GM18868 (cell line): ENCODE measurements around the gene PTPN2.

Source experiments
- ATAC-seq: cut with Tn5 transposase; IDR thresholded peaks from one replicate; pipeline ENCODE4 v1.9.1; 2021; ENCODE audit warnings: mild to moderate bottlenecking, moderate library complexity; ENCODE audit not compliant: unreplicated experiment

The PTPN2 gene

GRCh38 chr18:12828116-12829051 lies 55.7 kb downstream of the PTPN2 start:
- no peak for ATAC-seq

DNA sequence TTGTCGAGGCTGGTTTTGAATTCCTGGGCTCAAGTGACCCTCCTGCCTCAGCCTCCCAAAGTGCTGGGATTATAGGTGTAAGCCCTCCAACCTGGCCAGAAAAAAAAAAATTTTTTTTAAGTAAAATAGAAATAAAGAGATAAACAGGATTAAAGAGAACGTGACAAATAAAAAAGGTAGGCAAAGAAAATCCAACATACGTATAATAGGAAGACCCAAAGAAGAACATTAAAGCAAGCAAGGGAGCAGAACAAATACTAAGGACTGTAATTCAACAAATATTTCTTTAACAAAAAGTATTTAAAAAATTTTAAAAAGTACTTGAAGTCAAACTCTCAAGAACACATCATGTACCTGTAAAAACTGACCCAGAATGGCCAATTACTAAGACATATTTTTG lies 56.4 kb downstream of the PTPN2 start:
- no peak for ATAC-seq

DNA sequence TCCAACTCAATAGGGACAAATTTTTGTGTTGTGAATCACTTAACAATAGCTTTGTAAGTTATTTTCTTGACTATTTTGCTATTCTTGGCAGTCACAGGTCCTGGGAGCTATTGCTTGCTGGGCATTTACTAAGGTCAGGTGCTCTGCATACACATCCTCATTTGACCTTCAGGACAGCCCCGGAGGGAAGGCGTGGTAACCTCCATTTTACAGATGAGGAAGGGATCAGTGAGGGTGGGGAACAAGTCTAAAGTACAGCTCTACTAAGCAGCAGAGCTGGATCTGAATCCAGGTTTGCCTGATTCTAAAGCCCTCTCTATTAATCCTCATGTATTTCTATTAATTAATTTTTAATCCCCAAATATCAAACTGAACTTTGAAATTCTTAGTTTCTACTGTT lies 58.8 kb downstream of the PTPN2 start:
- no peak for ATAC-seq

- ATAC-seq: no peak
Observed at GRCh38 chr18:12823892-12824291, 60.1 kb downstream of the PTPN2 start.

DNA sequence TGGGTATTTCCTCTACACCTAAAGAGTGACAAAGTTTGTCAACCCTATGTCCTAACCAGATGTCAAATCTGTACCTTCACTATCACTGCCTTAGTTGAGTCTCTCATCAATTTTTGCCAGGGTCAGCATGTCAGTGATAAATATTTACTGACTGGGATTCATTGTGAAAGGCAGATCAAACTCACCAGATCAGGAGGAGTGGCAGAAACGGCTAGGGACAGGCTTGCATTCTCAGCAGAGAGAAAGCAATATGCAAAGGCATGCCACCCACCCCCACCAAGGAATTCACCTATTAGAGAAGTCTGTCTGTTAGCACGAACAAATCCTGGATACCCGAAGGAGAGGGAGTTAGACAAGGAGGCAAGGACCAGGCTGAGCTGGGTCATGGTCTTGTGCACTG lies 62.6 kb downstream of the PTPN2 start:
- ATAC-seq: no peak

- no peak for ATAC-seq
Observed at GRCh38 chr18:12820506-12820905, 63.5 kb downstream of the PTPN2 start.

DNA sequence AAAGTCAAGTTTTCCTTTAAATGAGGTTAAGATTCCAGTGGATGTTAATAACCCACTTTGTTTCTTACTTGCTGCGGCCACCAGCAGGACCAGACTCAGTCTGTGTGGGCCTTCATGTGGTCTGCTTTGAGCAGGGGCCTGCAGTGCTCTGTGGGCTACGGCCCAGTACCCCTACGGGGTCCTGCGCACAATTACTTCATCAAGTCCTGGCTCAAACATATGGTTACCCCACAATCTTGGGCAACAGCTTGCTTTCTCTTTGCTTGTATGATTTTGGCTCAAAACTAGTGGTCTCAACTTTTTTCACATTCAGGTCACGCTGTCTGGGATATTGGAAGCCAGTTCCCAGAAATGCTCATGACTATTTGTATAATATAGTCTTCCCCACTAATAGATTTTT lies 64.2 kb downstream of the PTPN2 start:
- no peak for ATAC-seq

- peak; percentile 78 for ATAC-seq
Observed at GRCh38 chr18:12819322-12819721, 64.7 kb downstream of the PTPN2 start.

DNA sequence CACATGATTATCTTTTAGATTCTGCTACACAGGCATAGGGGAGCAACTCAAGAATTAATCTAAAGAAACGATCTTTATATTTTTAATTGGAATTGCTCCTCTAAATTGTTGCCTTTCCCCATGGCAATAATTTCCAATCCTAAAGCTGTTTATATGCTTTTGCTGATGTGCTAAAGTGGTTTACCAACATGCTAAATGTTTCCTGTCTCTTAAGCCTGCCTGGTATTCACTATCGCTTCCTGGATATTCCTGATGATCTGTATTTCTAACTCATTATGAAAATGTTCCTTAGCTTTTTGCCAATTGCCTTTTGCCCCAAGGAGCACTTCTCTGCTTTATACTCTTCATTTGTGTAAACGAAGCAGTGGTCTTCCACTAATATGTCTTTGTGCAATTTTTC lies 65.8 kb downstream of the PTPN2 start:
- ATAC-seq: no peak

GRCh38 chr18:12816451-12816850 lies 67.6 kb downstream of the PTPN2 start:
- ATAC-seq: no peak

GRCh38 chr18:12811191-12811950 lies 72.7 kb downstream of the PTPN2 start:
- ATAC-seq: no peak

GRCh38 chr18:12803069-12803936 lies 80.7 kb downstream of the PTPN2 start:
- ATAC-seq: peak; percentile 77

- ATAC-seq: no peak
Observed at GRCh38 chr18:12802538-12802937, 81.5 kb downstream of the PTPN2 start.

DNA sequence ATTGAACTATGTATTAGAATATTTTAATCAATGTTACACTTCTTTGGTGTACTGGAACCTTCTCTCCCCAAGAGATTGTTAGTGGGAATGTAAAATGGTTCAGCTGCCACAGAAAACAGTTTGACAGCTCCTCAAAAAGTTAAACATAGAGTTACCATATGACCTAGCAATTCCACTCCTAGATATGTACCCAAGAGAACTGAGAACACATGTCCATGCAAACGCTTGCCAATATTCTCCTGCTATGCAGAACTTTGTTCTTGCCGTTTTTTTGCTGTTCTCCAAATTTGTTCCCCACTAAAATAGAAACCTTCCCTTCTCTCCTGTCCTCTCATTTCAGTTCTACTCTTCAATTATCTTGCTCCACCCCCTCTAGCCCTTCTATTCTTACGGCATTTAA lies 87.6 kb downstream of the PTPN2 start:
- no peak for ATAC-seq

GRCh38 chr18:12791610-12792009 lies 92.4 kb downstream of the PTPN2 start:
- no peak for ATAC-seq

- no peak for ATAC-seq
Observed at GRCh38 chr18:12786669-12787068, 97.4 kb downstream of the PTPN2 start.

DNA sequence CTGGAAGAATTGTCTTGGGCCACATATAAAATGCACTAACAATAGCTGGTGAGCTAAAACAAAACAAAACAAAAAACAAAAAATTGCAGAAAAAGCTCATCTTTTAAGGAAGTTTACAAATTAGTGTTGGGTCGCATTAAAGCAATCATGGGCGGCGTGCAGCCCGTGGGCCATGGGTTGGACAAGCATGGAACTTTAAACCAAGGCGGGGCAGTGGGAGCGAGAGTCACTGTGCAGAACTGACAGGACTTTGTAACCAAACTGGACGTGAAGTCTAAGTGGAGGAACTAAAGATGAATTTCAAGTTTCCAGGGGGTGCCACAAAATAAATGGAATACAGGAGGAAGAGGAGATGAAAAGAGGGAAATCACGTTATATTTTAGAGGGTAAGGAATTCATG lies 100.5 kb downstream of the PTPN2 start:
- no peak for ATAC-seq

- ATAC-seq: no peak
Observed at GRCh38 chr18:12782521-12782920, 101.5 kb downstream of the PTPN2 start.

DNA sequence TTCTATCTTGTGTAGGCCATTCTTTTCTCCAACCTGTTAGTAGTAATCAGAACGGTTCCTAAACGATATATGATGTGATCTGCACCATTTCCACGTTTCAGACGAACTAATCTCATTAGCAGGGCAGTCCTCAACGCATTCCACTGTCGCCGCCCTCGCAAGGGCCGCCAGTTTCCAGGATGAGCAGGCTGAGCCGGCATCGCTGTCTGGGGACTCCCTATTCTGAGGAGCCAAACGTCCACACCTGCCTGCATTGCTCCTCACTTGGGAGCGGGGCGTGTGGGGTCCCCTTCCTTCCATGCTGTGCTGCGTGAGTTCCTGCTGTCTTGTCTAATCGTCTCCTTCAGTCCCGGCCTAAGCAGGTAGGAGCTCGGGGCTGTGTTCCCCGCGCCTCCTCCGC lies 104.6 kb downstream of the PTPN2 start:
- ATAC-seq: no peak

GRCh38 chr18:12779043-12779442 lies 105.0 kb downstream of the PTPN2 start:
- ATAC-seq: no peak

- no peak for ATAC-seq
Observed at GRCh38 chr18:12777500-12777944, 106.5 kb downstream of the PTPN2 start.
